Stimulated activated CD8-positive, alpha-beta memory T cell treated with anti-CD3 and anti-CD28 coated beads, Interleukin-12 subunit alpha, Interleukin-12 subunit beta, amount 100 ng/mL, for 4 hours (primary cell): ENCODE results near the gene GRB7.

Experiments used
- DNase-seq: peaks from one replicate; pipeline ENCODE4 v3.0.0-alpha.2; 2020; ENCODE audit warnings: low read depth

GRB7 gene

GRCh38 chr17:39772987-39773934, 35.5 kb downstream of the GRB7 start:
- no peak for DNase-seq

- no peak for DNase-seq
These were observed 36.3 kb downstream of the GRB7 start for GRCh38 chr17:39774047-39774446.

GRCh38 chr17:39775031-39775430, 37.3 kb downstream of the GRB7 start:
- no peak for DNase-seq

- DNase-seq, result no peak
These were observed 38.5 kb downstream of the GRB7 start for GRCh38 chr17:39776252-39776651.

GRCh38 chr17:39777534-39778365, 40.0 kb downstream of the GRB7 start:
- DNase-seq, result no peak

GRCh38 chr17:39781031-39781860, 43.5 kb downstream of the GRB7 start:
- DNase-seq, result no peak

- no peak for DNase-seq
These were observed 44.1 kb downstream of the GRB7 start for GRCh38 chr17:39781861-39782213.

- DNase-seq, result no peak
These were observed 44.7 kb downstream of the GRB7 start for GRCh38 chr17:39782481-39782880.

- no peak for DNase-seq
These were observed 45.2 kb downstream of the GRB7 start for GRCh38 chr17:39782980-39783379.

- DNase-seq, result no peak
These were observed 49.3 kb downstream of the GRB7 start for GRCh38 chr17:39787041-39787440.

- DNase-seq, result no peak
These were observed 50.2 kb downstream of the GRB7 start for GRCh38 chr17:39787743-39788484.

- no peak for DNase-seq
These were observed 53.6 kb downstream of the GRB7 start for GRCh38 chr17:39791111-39791992.

GRCh38 chr17:39792526-39793221, 54.9 kb downstream of the GRB7 start:
- DNase-seq, result no peak

GRCh38 chr17:39793301-39793872, 55.6 kb downstream of the GRB7 start:
- DNase-seq, result no peak

GRCh38 chr17:39794249-39794970, 56.7 kb downstream of the GRB7 start:
- no peak for DNase-seq
